NOMO-1 treated with dmso at 0.1 percent for 144 hours (cell line): ENCODE results near the gene EGR1.

ENCODE experiments used
- DNase-seq: peaks from one replicate; lab custom pipeline; 2025; ENCODE audit not compliant: unreplicated experiment; lab: John Stamatoyannopoulos, UW

EGR1 gene

DNA sequence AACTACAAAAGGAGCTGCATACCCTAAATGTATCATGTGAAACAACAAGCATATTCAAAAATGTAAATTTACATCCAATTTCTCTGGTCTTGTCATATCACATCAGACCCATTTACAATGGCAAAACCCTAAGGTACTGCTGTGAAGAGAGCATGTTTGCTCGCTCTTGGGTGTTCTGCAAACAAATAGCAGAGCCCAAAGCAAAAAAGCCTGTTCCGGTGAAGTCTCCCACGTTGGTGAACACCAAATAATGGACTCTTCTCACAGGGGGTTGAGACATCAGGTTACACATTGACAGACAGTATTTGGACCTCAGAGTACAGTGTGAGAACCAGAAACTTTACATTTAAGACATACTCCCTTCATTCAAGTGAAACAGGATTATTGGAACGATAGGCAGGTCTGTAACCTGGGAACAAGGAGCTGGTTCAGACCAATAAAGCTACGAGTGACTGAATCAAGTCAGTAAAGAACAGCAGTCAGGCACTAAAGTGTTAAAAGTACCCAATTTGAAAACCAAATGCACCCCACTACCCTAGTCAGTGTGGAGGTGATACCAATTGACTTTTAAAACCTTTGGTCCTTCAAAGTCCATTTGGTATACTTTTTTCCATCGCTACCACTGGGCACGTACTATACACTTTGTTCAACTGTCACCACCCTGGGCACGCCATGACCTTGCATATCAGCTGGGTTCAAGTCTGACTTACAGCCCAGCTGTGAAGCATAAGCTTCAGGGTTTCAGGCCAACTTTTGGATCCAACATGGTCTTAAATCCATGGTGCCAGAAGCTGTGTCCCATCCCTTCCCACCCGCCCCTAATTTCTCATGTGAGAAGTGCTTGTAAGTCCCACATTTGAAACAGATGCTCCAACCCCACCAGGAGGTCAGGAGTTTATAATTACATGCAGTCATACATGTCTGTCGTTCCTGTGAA lies 41.4 kb downstream of the EGR1 start:
- no peak for DNase-seq

GRCh38 chr5:138507485-138507884 lies 42.2 kb downstream of the EGR1 start:
- peak; percentile 63 for DNase-seq

GRCh38 chr5:138508958-138509357 lies 43.7 kb downstream of the EGR1 start:
- DNase-seq, result no peak

DNA sequence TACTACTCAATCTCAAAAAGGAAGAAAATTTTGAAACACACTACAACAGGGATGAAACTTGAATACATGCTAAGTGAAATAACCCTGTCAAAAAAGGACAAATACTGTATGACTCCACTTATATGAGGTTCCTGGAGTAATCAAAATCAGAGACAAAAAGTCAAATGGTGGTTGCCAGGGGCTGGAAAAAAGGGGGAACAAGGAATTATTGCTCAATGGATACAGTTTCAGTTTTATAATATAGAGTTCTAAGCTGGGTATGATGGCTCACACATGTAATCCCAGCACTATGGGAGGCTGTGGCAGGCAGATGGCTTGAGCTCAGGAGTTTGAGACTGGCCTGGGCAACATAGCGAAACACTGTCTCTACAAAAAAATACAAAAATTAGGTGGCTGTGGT lies 48.7 kb downstream of the EGR1 start:
- DNase-seq, result no peak

- DNase-seq, result no peak
Observed at GRCh38 chr5:138515556-138516245, 50.4 kb downstream of the EGR1 start.

DNA sequence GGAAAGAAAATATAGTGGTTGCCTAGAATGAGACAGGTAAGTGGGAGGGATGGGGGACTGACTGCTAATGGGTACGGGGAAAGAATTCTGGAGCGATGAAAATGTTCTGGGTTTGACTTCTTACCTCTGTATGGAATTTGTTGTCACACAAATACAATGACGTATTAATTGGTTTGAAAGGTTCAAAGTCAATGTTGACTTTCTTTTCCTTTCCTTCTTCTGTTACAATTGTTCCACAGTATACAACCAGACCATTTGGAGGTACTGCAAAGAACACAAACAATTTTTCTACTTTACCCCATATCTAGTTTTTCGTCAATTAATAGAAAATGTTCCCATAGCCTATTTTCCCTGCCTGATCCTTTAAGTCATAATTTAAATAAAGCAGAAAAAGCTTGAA lies 52.2 kb downstream of the EGR1 start:
- no peak for DNase-seq
